Prostate gland (tissue), 2 donors: ENCODE measurements around the gene TNFSF12. TPM values are rescaled to one million over a fixed set of nuclear protein-coding genes. Genes with fewer than 3 reads are reported as not detected.
A peak's percentile ranks its signal among the peaks of the same experiment; 100 is the strongest.

ENCODE experiments used
- DNase-seq: peaks from one replicate; pipeline ENCODE4 v3.0.0-alpha.2; 2019; ENCODE audit warnings: low spot score
- H3K27ac ChIP-seq, 2 donors: fragments of 200-600 bp; sonication (generic); 2 replicates each; pipeline ENCODE4 v1.5.1; 2017 to 2019
- H3K27me3 ChIP-seq: fragments of 200-600 bp; sonication (generic); replicated peaks from 2 replicates; pipeline ENCODE4 v1.5.1; 2019; ENCODE audit not compliant: insufficient read depth
- H3K36me3 ChIP-seq, 2 donors: fragments of 200-600 bp; sonication (generic); 1 replicate in 1 of 2; 2 replicates in 1 of 2; pipeline versions ENCODE4 v1.5.1 to v1.8.1; 2017 to 2019
- H3K4me1 ChIP-seq: fragments of 200-600 bp; sonication (generic); replicated peaks from 2 replicates; pipeline ENCODE4 v1.5.1; 2019
- H3K4me3 ChIP-seq, 2 donors: fragments of 200-600 bp; sonication (generic); 2 replicates each; pipeline ENCODE4 v1.5.1; 2017 to 2019
- H3K9me3 ChIP-seq: fragments of 200-600 bp; sonication (generic); 2 replicates; pipeline ENCODE4 v1.5.1; 2017
- CTCF ChIP-seq, 4 experiments: fragments of 200-600 bp in 2 of 4; fragments of 450-650 bp in 2 of 4; sonication (generic) in 2 of 4; IDR thresholded peaks; 1 replicate in 3 of 4; 2 replicates in 1 of 4; pipeline ENCODE4 v1.5.1; 2016 to 2019; ENCODE audit warnings: antibody characterized with exemption in 4 of 4, mild to moderate bottlenecking in 2 of 4, moderate library complexity in 2 of 4
- POLR2A ChIP-seq: fragments of 450-650 bp; IDR thresholded peaks from one replicate; pipeline ENCODE4 v1.6.1; 2016; ENCODE audit warnings: antibody characterized with exemption, mild to moderate bottlenecking
- POLR2AphosphoS5 ChIP-seq: sonication (generic); formaldehyde crosslinking; IDR thresholded peaks from one replicate; pipeline ENCODE4 v1.6.1; 2017; ENCODE audit warnings: antibody characterized with exemption
- WGBS: methylation state at CpG from one replicate; pipeline ENCODE4 v1.1.5; 2018; 5-methylcytosine and 5-hydroxymethylcytosine counted together
- intact Hi-C: fragments of 100-400 bp; cut with DNase I; formaldehyde crosslinking; loops from one replicate; pipeline ENCODE4 v1.14.2; 2022
- total RNA-seq, 2 donors: library from RNA; depleted of rRNA; stranded (reverse); fragments of >200 nt; gene quantifications; one replicate each; pipeline ENCODE4 v1.1.0, GENCODE V29; 2016

TNFSF12 gene
- total RNA-seq, 2 donors from 2014 or later: 29.9 to 47.9 TPM

GRCh38 chr17:7575959-7576358 is 27.1 kb downstream of the TNFSF12 start:
- no peak for DNase-seq
- no peaks in the 10 kb centered on the region for H3K4me1 ChIP-seq
- H3K36me3 ChIP-seq: peaks cover 26 to 42% of the 10 kb centered on the region in 2 donors
- no peak overlapping the region for H3K4me3 ChIP-seq
- no peaks in the 10 kb centered on the region for H3K9me3 ChIP-seq
- 71% methylated on average over 7 of the region's 7 CpGs for WGBS
- intact Hi-C loops: no loop called here
- TF ChIP-seq POLR2A: no peak
- no peak for TF ChIP-seq CTCF (IDR thresholded peaks at IDR 0.05)
- no peak for TF ChIP-seq POLR2AphosphoS5
- no peak overlapping the region for H3K27ac ChIP-seq
- no peaks in the 10 kb centered on the region for H3K27me3 ChIP-seq

- WGBS: 80% methylated on average over 14 of the region's 14 CpGs
- Histone ChIP-seq H3K9me3 (no peaks in the 10 kb centered on the region), H3K4me1 (no peaks in the 10 kb centered on the region), H3K36me3 (peaks cover 26 to 42% of the 10 kb centered on the region in 2 donors), H3K4me3 (no peak overlapping the region), H3K27ac (no peak overlapping the region), H3K27me3 (no peaks in the 10 kb centered on the region)
- no peak for TF ChIP-seq POLR2A
- DNase-seq: no peak
- intact Hi-C loops: no loop called here
These were observed 27.6 kb downstream of the TNFSF12 start for GRCh38 chr17:7576432-7576937.

GRCh38 chr17:7577327-7578199 is 28.7 kb downstream of the TNFSF12 start:
- WGBS: 75% methylated on average over 17 of the region's 17 CpGs
- H3K27ac ChIP-seq: no peak overlapping the region
- peaks cover 26 to 42% of the 10 kb centered on the region in 2 donors for H3K36me3 ChIP-seq
- H3K9me3 ChIP-seq: no peaks in the 10 kb centered on the region
- no peak overlapping the region for H3K4me3 ChIP-seq
- DNase-seq: no peak
- TF ChIP-seq CTCF (IDR thresholded peaks at IDR 0.05): no peak
- no peak for TF ChIP-seq POLR2A
- TF ChIP-seq POLR2AphosphoS5: no peak
- no peaks in the 10 kb centered on the region for H3K27me3 ChIP-seq
- intact Hi-C loops: no loop called here
- peaks cover 6% of the 10 kb centered on the region for H3K4me1 ChIP-seq

GRCh38 chr17:7579001-7579833 is 30.4 kb downstream of the TNFSF12 start, which contains the start of gene CD68:
TSS of gene CD68 (plus strand) at chr17:7579638. CDS start at chr17:7579678, 40 bp downstream.
- intact Hi-C loops: no loop called here
- Histone ChIP-seq H3K36me3 (peaks cover 26 to 42% of the 10 kb centered on the region in 2 donors), H3K27me3 (no peaks in the 10 kb centered on the region), H3K27ac (peak within 1 kb of the TSS; percentile 59 to 71), H3K9me3 (no peaks in the 10 kb centered on the region), H3K4me3 (no peak within 1 kb of the TSS), H3K4me1 (peaks cover 14% of the 10 kb centered on the region)
- WGBS: 20% methylated on average over 7 of the region's 7 CpGs
- peak; percentile 80 for TF ChIP-seq POLR2A
- no peak for TF ChIP-seq CTCF (IDR thresholded peaks at IDR 0.05)
- TF ChIP-seq POLR2AphosphoS5: peak; percentile 49
- DNase-seq: no peak
